HUDEP-2 (cell line): ENCODE results near the gene CHCHD1.
"Not testable (repeated sequence)": the region's sequence is repeated elsewhere in the genome, so short reads cannot be mapped to it uniquely, and the experiment has no call there.

Experiments
- DNase-seq, 76 experiments: peaks; one replicate each; lab custom pipeline; 2025; ENCODE audit not compliant: unreplicated experiment in 76 of 76; lab: John Stamatoyannopoulos, UW

CHCHD1 gene

DNA sequence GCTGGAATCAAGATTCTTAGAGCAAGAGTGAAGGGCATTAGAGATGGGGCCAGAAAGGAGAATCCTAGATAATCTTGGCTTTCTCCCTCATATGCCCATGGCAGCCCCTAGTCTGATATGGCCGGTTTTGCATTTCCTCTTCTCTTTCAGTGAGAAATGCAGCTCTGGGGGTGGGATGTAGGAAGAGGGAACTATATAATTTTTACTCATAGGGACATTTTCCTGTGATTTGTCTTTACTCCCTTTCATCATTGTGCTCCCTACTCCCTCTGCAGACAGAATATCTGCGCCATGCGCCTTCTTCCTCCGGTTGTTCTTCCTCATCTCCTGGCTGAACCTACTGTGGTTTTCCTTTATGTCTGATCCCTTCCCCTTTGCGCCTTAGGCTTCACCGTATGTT, 16.8 kb upstream of the CHCHD1 start:
- DNase-seq: no peak

DNA sequence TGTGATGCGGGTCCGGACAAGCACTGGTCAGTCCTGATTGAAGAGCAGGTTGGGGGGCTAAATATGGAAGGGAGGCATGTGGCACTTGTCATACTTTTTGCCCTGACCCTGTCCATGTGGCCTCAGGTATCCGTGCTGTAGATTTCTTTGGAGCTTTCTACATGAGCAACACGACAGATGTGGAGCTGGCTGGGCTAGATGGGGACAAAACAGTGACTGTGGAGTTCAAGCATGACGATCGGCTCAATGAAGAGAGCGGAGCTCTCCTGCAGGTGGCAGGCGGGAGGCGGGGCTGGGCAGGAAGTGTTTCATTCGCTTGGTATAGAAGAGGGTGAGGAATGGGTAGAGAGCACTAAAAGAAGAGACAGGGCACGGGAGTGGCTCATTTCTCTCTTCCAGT, 13.0 kb upstream of the CHCHD1 start:
- no peak for DNase-seq

- no peak for DNase-seq
These were observed 12.5 kb upstream of the CHCHD1 start for GRCh38 chr10:73769396-73769795.

GRCh38 chr10:73771722-73772280, 10.0 kb upstream of the CHCHD1 start:
- DNase-seq: peak in 16 of 76 experiments; percentile 16 to 81 (median 54)

DNA sequence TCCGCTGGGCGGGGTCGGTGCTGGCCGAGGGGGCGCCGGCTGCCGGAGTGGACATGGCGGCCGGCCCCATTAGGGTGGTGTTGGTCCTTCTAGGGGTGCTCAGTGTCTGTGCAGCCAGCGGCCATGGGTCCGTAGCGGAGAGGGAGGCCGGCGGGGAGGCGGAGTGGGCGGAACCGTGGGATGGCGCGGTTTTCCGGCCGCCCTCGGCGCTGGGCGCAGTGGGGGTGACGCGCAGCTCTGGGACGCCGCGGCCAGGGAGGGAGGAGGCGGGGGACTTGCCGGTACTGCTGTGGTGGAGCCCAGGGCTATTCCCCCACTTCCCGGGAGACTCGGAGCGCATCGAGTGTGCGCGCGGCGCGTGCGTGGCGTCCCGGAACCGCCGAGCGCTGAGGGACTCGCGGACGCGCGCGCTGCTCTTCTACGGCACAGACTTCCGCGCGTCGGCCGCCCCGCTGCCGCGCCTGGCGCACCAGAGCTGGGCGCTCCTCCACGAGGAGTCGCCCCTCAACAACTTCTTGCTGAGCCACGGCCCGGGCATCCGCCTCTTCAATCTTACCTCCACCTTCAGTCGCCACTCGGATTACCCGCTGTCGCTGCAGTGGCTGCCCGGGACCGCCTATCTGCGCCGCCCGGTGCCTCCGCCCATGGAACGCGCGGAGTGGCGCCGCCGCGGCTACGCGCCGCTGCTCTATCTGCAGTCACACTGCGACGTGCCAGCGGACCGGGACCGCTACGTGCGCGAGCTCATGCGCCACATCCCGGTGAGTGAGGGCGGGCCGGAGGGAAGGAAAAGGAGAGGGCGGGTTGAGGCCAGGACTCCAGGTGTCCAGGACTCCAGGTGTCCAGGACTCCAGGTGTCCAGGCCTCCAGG, 9.3 kb upstream of the CHCHD1 start:
- DNase-seq: peak in 70 of 76 experiments; percentile 9 to 89 (median 68)

DNA sequence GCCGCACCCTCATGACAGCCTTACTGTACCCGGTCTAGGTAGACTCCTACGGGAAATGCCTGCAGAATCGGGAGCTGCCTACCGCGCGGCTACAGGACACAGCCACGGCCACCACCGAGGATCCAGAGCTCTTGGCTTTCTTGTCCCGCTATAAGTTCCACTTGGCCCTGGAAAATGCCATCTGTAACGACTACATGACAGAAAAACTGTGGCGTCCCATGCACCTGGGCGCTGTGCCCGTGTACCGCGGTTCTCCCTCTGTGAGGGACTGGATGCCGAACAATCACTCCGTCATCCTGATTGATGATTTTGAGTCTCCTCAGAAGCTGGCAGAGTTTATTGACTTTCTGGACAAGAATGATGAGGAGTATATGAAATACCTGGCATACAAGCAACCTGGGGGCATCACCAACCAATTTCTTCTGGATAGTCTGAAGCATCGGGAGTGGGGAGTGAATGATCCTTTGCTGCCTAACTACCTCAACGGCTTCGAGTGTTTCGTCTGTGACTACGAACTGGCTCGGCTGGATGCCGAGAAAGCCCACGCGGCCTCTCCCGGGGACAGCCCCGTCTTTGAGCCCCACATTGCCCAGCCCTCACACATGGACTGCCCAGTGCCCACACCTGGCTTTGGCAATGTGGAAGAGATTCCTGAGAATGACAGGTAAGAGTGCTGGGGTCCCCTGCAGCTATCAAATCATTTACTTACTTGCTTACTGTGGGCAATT, 8.5 kb upstream of the CHCHD1 start:
- peak in 3 of 76 experiments; percentile 31 to 42 (median 31) for DNase-seq

- DNase-seq: peak in 61 of 76 experiments; percentile 2 to 72 (median 31)
These were observed 7.2 kb upstream of the CHCHD1 start for GRCh38 chr10:73774637-73775036.

GRCh38 chr10:73779018-73779417, 2.8 kb upstream of the CHCHD1 start:
- no peak for DNase-seq

DNA sequence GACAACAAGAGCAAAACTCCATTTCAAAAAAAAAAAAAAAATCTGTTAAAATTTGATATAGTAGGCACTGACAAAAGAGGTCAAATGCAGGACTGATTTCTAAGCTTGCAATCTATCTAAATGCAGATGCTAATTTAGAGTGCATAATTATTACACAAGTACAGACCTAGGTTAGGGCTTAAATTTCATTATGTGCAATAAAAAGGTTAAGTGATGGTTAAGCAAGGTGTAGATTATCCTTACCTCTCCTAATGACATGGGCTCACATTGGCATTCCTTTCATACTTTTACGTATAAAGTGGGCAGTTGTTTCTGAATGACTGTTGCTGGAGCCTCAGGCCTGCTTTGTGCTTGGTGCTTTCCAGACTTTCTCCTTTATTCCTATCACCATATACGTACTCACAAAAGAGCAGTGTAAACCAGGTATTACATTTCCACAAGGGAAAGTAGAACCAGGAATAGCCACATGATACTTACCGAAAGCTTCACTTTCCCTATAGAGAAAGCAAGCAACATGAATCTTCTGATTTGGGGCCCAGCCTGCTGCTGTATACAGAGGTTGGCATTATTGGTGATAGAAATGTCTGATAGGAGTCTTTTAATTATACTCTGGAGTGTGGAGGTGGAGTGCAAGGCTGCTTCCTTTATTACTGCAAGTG, 2.2 kb upstream of the CHCHD1 start:
- DNase-seq: no peak

GRCh38 chr10:73780301-73780700, 1.5 kb upstream of the CHCHD1 start:
- no peak for DNase-seq

DNA sequence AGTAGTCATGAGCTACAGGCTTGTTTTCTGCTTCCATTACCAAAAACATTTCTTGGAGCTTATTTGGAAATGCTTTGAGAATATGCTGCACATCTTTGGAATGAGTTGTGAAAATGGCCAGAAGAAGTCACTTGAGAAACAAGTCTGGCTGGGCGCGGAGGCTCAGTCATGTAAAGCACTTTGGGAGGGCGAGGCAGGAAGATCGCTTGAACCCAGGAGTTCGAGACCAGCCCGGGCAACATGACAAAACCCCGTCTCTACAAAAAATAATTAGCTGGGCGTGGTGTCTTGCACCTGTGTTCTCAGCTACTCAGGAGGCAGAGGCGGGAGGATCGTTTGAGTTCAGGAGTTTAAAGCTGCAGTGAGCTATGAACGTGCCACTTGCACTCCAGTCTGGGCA, 882 bp upstream of the CHCHD1 start:
- DNase-seq: no peak

DNA sequence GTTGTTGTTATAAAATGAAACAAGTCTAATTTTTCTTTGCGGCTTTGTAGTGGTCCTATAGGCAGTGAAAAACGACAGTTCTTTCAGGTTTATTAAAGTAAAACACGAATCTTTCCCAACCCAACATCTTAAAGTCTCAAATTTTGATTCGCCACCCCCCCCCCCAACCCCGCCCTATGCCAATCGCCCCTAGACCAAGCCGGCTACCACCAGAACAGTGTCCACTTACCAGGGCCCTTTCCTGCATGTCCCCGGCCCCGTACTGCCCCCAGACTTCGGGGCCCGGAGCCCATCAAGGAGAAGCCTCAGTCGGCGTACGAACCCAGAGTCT, 335 bp upstream of the CHCHD1 start:
- no peak for DNase-seq

DNA sequence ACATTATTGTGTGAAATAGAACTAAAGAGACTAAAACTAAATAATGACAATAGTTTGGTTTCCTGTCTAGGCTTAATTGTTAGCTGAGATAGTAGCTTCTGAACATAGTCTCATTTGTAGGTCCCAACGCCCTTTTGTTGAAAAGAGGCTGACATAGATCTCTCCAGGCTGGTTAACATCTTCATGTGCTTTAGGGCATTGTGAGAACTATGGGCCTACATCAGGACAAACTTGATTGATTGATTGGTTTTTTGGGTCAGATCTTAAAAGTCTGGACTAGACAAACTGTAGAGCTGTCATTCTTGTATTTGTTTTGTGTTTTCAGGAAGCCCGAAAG, 869 bp downstream of the CHCHD1 start:
- DNase-seq: no peak

- peak in 75 of 76 experiments; percentile 17 to 93 (median 79) for DNase-seq
These were observed 3.4 kb downstream of the CHCHD1 start, which contains the start of gene ZSWIM8 for GRCh38 chr10:73785211-73785720. Gene ZSWIM8, plus strand, starts transcription at chr10:73785606. Its CDS starts 273 bp downstream, at chr10:73785879.

DNA sequence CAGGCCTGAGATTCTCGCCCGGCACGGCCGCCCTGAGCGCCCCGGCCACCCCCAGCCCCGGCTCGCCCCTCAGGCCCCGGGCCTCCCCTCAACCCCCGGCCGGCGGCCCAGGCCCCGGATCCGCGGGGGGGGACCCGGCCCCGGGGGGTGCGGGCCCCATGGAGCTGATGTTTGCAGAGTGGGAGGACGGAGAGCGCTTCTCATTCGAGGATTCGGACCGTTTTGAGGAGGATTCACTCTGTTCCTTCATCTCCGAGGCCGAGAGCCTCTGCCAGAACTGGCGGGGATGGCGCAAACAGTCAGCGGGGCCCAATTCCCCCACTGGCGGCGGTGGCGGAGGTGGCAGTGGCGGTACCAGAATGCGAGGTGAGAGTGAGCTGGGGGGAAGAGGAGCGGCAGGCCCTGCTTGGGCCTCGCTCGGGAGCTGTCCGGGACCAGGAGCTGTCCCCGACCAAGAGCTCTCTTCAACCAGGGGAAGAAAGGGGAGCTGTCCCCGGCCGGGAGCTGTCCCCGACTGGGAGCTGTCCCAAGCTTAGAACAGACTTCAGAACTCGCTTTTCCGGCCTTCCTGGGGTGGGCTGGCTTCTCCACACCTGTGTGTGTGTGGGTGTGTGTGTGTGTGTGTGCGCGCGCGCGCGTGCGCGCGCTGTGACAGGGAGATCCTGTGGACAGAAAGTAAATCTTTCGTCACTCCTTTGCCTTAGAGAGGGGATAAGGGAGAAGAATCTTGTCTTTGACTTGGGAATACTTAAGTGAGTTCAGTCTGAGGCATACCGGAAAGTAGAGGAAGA, 4.1 kb downstream of the CHCHD1 start:
- peak in 16 of 76 experiments; percentile 4 to 41 (median 20) for DNase-seq

DNA sequence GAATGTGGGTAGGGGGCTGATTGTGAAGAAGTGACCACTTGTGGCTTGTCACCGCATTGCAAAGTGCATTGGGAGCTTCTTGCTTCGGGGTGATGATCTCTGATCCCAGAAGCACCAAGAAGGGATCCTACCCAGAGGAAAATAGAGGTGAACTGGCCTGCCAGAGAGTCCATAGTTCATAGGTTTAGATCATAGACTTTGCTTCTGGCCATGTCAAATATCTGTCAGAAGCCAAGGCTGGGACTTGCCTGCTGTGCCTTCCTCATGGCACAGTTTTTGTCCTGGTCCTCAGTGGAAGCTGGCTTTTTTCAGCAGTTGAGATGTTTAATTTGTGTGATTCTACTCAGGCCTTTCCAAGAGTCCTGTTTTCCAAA, 4.7 kb downstream of the CHCHD1 start:
- DNase-seq: no peak

GRCh38 chr10:73787031-73787800, 5.4 kb downstream of the CHCHD1 start:
- not testable (repeated sequence) for DNase-seq

DNA sequence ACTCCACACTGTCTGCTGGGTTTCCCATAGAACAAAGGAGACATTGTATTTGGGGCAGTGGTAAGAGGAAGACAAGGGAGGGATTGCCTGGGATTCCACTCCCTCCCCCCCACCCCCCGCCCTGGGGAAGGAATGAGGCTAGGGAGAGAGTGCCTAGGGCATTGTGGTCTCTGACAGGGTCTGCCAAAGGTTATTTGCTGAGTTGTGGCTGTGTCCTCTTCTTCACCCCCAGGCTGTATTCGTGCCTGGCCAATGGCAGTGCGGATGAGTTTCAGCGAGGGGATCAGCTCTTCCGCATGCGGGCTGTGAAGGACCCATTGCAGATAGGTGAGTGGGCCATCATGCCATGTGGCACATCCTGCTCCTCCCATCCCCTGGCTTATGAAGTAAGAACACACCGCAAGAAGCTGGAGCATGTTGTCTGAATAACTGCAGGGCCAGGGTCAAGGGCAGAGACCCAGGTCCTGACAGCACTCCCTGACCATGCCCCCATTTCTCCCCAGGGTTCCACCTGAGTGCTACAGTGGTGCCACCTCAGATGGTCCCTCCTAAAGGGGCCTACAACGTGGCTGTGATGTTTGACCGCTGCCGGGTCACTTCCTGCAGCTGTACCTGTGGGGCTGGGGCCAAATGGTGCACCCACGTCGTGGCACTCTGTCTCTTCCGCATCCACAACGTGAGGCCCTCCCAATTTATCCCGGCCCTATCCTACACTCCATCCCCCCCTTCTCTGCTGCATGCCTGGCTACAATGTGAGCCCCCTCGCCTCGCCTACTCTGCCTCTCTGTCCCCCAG, 7.2 kb downstream of the CHCHD1 start:
- no peak for DNase-seq

GRCh38 chr10:73789659-73790055, 7.8 kb downstream of the CHCHD1 start:
- no peak for DNase-seq
